Fibroblast of skin of abdomen (primary cell): ENCODE measurements around the gene LORICRIN.

Source experiments
- DNase-seq: peaks from one replicate; pipeline ENCODE4 v3.0.0-alpha.2; 2013

The LORICRIN gene

DNA sequence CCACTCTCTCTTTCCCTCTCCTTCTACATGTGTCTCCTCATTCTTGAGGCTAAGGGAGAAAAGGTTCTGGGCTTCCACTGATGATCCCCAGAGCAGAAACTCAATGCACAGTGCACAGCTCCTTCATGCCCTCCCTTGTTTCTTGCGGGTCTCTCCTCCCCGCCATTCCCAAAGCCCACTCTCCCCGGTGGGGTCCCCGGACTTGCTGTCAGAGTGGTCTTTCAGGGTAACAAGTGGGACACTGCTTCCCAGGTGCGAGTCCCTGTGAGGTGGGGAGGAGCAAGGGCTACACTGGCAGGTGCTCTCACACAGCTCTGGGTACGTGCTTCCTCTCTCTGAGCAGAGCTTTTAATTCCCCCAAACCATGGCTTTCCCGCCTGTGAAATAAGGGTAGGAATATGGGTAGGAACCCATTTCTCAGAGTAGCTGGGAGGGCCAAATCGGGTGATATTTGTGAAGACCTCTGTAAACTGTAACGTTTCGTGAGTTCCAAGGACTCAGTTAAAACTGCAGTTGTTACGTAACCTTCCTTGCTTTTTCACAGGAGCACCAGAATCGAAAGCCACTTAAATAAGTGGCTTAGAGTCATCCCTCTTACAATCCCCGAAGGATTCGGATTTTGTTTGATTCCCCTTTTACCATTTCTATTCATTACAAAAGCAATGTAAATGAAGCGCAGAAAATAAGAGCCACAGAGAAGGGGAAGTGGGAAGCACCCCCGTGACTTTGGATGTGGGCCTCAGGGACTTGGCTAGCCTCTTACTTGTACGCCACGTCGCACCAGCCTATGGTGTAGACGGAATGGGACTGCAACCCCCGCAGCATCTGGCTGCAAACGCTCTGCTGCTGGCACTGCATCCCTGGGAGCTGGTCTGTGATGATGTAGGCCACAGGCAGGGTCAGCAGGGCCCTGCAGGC, 47.1 kb downstream of the LORICRIN start:
- DNase-seq, result no peak

GRCh38 chr1:153307221-153307600, 47.7 kb downstream of the LORICRIN start:
- no peak for DNase-seq

GRCh38 chr1:153308540-153308939, 49.1 kb downstream of the LORICRIN start:
- DNase-seq, result no peak

DNA sequence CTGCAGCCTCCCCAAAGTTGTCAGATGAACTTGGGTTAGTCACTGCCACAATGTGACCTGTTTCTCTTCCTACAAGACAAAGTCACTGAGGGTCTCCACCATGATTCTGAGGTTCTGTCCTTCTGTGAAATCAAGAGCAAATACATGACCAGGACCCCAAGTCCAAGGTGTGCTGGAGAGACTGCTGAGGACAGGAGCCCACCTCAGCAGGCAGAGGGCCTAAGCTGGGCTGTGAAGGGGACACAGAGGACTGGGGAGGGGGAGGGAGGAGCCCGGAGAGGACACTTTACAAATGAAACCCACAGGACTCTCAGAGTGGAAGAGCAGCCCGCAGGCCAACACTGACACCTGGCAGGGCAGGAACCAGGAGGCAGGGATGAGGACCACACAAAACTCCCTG, 50.0 kb downstream of the LORICRIN start:
- no peak for DNase-seq

- DNase-seq, result no peak
These were observed 51.0 kb downstream of the LORICRIN start for GRCh38 chr1:153310526-153310925.
